Caki2 (cell line): ENCODE data around the gene ALDH1L1. TPM values are rescaled to one million over a fixed set of nuclear protein-coding genes. Genes with fewer than 3 reads are reported as not detected.

Source experiments
- DNase-seq: peaks from one replicate; pipeline ENCODE4 v3.0.0-alpha.2; 2015; ENCODE audit warnings: low read depth
- in situ Hi-C: cut with HindIII; loops from 2 replicates; pipeline ENCODE4 v1.10.0; 2016; ENCODE audit warnings: low sequenced_read_pairs, low pct_unique_long_range_greater_than_20kb, mixed read lengths
- total RNA-seq: library from RNA; depleted of rRNA; stranded (reverse); fragments of >200 nt; shearing (Covaris generic); gene quantifications from 2 replicates; pipeline ENCODE4 v1.2.3, GENCODE V29; 2014; ENCODE audit warnings: low replicate concordance

Gene ALDH1L1
- total RNA-seq, 1 experiment from 2014 or later = 5.9 TPM

DNA sequence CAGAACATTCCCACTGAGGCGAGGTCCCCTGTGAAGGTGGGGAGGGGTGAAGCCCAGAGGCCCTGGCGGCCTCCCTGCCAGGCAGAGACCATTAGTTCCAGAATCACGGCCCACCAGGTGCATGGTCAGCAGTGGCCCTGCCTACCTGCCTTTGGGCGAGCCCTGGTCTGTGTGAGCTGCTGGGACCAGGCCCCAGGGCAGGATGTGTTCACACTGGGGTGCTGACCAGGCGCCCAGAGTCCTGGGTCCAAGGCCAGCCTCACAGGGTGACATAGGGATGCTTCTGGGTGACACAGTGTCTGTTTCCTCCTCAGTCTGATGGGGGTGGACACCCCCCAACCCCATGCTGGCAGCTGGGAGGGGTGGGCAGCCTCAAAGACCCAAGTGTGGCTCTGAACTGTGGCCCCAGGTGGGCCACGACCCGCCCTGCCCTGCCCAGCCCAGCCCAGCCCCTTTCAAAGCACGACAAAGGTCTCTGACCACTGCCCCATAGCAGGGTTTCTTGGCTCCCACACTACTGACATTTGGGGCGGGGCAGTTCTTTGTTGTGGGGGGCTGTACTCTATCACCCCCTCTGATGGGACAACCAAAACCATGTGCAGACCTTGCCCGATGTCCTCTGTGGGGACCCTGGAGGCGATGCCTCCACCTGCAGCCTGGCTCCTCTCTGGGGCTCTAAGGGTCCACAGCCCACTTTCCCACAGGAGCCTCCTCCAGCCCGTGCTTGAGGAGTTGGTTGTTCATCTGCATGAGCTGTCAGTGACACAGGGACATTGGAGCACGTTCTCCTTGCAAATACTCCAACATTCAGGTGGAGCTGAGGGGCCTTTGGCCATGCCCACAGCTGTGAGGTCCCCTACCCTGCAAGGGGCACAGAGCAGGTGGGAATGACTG lies 51.6 kb downstream of the ALDH1L1 start:
- in situ Hi-C loops = no loop called here
- DNase-seq = no peak

- in situ Hi-C loops = no loop called here
- DNase-seq = no peak
Measured at GRCh38 chr3:126127904-126128303, 52.5 kb downstream of the ALDH1L1 start.

DNA sequence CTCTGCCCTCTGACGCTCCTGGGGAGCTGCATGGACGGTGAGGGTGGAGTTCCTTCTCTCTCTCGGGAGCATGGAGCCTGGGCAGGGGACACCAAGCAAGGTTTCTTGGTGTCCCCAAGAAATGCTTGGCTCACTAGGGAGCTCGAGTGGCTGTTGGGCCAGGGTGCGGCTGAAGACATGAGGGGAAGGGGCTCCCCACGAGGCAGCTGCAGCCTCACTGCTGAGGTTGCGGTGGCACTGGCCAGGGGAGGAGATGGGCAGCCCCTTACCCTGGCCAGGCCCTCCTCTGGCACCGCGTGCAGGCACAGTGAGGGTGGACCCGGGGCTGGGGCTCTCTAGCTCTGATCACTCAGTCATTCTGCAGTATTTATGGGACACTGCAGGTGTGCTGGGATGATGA lies 52.9 kb downstream of the ALDH1L1 start:
- in situ Hi-C loops = no loop called here
- no peak for DNase-seq

GRCh38 chr3:126126811-126127431 lies 53.5 kb downstream of the ALDH1L1 start:
- DNase-seq = no peak
- in situ Hi-C loops = no loop called here

- DNase-seq = no peak
- in situ Hi-C loops = no loop called here
Measured at GRCh38 chr3:126126286-126126685, 54.1 kb downstream of the ALDH1L1 start.

GRCh38 chr3:126125781-126126251 lies 54.6 kb downstream of the ALDH1L1 start:
- in situ Hi-C loops = no loop called here

DNA sequence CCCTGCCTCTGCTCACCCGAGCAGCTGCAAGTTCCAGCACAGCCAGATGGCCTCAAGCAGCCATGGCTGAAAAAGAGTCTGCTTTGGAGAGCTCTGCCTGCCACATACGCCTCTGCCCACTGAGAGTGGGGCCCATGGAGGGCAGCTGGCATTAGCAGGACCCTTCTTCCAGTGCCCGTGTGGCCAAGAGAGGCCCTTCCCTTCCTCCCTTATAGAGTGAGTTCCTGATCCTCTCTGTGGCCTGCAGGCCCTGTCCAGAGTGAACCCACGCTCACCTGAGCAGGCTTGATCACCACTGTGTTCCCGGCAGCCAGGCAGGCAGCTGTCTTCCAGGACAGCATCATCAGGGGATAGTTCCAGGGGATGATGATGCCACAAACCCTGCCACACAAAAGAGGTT lies 55.0 kb downstream of the ALDH1L1 start:
- no peak for DNase-seq
- in situ Hi-C loops = no loop called here

More at GRCh38 chr3:126125781-126126251, 54.6 kb downstream of the ALDH1L1 start:
- no peak for DNase-seq

DNA sequence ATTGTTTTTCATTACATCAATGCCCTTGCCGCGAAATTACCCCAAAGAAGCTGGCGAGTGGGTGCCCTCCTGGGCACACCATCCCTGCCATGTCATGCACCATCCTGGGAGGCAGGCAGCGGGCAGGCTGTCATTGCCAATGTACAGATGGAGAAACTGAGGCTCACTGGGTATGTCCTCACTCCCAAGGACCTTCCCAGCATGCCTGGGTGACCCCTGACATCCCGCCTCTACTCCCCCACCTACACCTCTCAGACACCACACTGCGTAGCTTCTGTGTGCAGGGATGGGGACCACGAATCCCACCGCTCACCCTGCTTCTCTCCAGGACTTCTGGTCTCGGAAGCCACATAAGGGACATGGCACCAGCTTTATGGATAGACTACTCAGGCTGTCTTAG lies 55.5 kb downstream of the ALDH1L1 start:
- no peak for DNase-seq

GRCh38 chr3:126124148-126124868 lies 56.1 kb downstream of the ALDH1L1 start:
- in situ Hi-C loops = no loop called here
- no peak for DNase-seq

More for the DNA sequence above, 55.5 kb downstream of the ALDH1L1 start:
- in situ Hi-C loops = no loop called here

DNA sequence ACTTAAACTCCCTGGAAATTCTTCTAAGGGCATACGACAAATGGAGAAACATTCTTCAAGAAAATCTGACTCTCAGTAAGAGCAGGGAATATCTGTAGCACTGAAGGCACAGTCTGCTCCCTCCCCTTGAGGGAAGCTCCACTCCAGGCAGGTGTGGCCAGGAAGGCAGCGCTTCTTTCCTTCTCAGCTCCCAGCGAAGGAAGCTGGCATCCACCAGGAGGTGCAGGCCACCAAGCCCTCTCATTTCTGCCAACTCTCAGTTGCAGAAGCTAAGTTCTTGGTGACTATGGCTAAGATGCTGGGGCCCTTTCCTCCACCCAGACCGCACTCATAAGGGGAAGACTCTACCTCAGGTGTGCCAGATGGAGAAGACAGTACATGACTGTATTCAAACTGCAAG lies 58.8 kb downstream of the ALDH1L1 start:
- in situ Hi-C loops = no loop called here
- DNase-seq = no peak

- no peak for DNase-seq
- in situ Hi-C loops = no loop called here
Measured at GRCh38 chr3:126121074-126121473, 59.3 kb downstream of the ALDH1L1 start.

- in situ Hi-C loops = no loop called here
- no peak for DNase-seq
Measured at GRCh38 chr3:126119976-126120375, 60.4 kb downstream of the ALDH1L1 start.

DNA sequence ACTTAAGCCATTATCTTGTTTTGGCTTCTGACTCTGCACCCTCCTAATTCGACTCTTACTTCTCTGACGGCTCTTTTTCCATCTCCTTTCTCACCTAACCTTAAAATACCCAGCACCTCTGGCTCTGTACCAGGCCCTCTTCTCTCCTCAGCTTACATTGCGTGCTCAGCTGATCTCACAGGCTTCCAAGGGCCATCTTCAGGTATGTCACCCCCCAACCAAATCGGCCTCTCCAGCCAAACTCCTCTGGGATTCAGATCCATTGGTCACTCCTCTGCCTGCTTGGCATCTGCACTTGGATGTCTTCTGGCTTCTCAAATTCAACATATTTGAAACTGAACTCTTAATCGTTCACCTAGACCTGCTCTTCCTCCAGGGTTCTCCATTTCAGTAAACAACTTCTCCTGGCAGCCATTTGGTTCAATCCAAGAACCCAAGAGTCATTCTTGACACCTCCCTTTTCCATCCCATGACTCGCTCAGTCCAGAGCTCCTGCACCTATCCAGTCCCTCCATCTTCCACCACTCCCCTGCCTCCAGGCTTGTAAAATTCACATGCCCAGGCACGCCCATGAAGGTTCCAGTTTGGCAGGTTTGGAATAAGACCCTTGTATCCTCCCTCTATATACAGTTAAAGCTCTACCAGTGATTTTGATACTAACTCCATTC lies 61.2 kb downstream of the ALDH1L1 start:
- in situ Hi-C loops = no loop called here

DNA sequence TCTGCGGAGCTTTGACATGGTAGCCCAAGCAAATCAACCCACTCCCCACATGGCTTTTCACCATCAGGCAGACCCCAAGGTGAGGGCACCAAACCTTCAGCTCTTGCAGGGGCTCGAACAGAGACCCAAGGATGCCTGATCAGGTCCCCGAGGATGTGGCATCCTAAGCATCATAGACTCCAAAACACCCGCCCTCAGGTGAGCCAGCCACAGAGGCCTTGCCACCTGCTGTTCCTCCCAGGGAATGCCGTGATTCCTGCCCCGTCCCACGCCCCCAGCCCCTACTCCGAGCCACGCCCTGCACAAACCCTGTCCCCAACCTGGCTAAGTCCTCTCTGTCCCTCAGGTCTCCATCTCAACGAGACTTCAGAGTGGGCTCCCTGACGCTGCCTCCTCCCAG lies 61.8 kb downstream of the ALDH1L1 start:
- in situ Hi-C loops = no loop called here
- DNase-seq = no peak

More for the DNA sequence above, 61.2 kb downstream of the ALDH1L1 start:
- no peak for DNase-seq

GRCh38 chr3:126117786-126118185 lies 62.6 kb downstream of the ALDH1L1 start:
- in situ Hi-C loops = no loop called here
- DNase-seq = no peak

DNA sequence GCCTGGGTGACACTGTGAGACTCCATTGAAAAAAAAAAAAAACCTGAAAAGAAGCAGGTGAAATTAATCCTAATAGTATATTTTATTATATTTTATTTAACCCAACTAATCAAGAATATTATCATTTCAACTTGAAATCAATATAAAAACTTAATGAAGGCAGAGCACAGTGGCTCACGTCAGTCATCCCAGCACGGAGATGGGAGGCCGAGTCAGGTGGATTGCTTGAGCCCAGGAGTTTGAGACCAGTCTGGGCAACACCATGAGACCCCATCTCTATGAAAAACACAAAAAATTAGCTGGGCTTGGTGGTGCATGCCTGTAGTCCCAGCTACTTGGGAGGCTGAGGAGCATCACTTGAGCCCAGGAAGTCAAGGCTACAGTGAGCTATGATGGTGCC lies 63.2 kb downstream of the ALDH1L1 start:
- no peak for DNase-seq
- in situ Hi-C loops = no loop called here

DNA sequence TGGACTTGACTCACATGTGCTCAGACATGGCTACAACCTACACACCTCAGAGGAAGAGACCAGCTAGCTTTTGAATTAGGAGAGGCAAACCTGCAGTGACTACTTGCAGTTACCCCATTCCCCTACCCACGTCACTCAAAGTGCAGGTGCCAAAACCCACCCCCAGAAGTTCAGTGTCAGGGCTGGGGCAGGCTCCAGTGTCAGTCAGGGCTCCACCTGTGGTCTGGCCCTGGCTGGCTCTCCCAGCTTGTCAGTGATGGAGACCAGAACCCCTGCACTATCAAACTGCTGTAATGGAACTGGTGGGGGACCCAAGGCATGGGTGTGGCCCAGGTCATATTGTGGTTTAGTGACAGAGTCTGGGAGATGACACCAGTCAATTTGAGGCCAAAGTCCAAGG lies 63.9 kb downstream of the ALDH1L1 start:
- no peak for DNase-seq
- in situ Hi-C loops = no loop called here
